Ishikawa (cell line): ENCODE results near the gene ARHGAP45.

ENCODE experiments used
- CEBPB ChIP-seq: IDR thresholded peaks from 2 replicates; pipeline ENCODE4 v1.6.1; 2012
- CREB1 ChIP-seq: IDR thresholded peaks from 2 replicates; pipeline ENCODE4 v1.6.1; 2012; ENCODE audit warnings: low read depth
- EP300 ChIP-seq: IDR thresholded peaks from 2 replicates; pipeline ENCODE4 v1.6.1; 2012; ENCODE audit warnings: borderline replicate concordance
- FOXM1 ChIP-seq: IDR thresholded peaks from 2 replicates; pipeline ENCODE4 v1.6.1; 2012; ENCODE audit warnings: low read depth, borderline replicate concordance
- RAD21 ChIP-seq: IDR thresholded peaks from 2 replicates; pipeline ENCODE4 v1.6.1; 2012; ENCODE audit warnings: low read depth
- TCF12 ChIP-seq: IDR thresholded peaks from 2 replicates; pipeline ENCODE4 v1.6.1; 2012; ENCODE audit warnings: low read depth
- TEAD4 ChIP-seq: IDR thresholded peaks from 2 replicates; pipeline ENCODE4 v1.6.1; 2012
- YY1 ChIP-seq: IDR thresholded peaks from 2 replicates; pipeline ENCODE4 v1.6.1; 2012; ENCODE audit warnings: low read depth
- TF ChIP-seq, protein P1 (sequence below): IDR thresholded peaks from 2 replicates; pipeline ENCODE4 v1.6.1; 2012
- TF ChIP-seq, protein P2 (sequence below): IDR thresholded peaks from 2 replicates; pipeline ENCODE4 v1.6.1; 2012; ENCODE audit warnings: low read depth, mild to moderate bottlenecking

GRCh38 chr19:1051791-1052190 is 15.2 kb upstream of the ARHGAP45 start:
- TF ChIP-seq RAD21 (no peak), FOXM1 (no peak), TEAD4 (no peak), TCF12 (no peak), EP300 (no peak), CREB1 (no peak), YY1 (no peak), CEBPB (no peak)
- TF ChIP-seq, protein P1, sequence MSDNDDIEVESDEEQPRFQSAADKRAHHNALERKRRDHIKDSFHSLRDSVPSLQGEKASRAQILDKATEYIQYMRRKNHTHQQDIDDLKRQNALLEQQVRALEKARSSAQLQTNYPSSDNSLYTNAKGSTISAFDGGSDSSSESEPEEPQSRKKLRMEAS = no peak
- TF ChIP-seq, protein P2, sequence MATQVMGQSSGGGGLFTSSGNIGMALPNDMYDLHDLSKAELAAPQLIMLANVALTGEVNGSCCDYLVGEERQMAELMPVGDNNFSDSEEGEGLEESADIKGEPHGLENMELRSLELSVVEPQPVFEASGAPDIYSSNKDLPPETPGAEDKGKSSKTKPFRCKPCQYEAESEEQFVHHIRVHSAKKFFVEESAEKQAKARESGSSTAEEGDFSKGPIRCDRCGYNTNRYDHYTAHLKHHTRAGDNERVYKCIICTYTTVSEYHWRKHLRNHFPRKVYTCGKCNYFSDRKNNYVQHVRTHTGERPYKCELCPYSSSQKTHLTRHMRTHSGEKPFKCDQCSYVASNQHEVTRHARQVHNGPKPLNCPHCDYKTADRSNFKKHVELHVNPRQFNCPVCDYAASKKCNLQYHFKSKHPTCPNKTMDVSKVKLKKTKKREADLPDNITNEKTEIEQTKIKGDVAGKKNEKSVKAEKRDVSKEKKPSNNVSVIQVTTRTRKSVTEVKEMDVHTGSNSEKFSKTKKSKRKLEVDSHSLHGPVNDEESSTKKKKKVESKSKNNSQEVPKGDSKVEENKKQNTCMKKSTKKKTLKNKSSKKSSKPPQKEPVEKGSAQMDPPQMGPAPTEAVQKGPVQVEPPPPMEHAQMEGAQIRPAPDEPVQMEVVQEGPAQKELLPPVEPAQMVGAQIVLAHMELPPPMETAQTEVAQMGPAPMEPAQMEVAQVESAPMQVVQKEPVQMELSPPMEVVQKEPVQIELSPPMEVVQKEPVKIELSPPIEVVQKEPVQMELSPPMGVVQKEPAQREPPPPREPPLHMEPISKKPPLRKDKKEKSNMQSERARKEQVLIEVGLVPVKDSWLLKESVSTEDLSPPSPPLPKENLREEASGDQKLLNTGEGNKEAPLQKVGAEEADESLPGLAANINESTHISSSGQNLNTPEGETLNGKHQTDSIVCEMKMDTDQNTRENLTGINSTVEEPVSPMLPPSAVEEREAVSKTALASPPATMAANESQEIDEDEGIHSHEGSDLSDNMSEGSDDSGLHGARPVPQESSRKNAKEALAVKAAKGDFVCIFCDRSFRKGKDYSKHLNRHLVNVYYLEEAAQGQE = no peak
